Measurements from ENCODE around the gene PAK4.

- TF ChIP-seq SIN3A (IDR thresholded peaks at IDR 0.05; ENCODE audit: borderline replicate concordance, insufficient read depth, low read length): no peak
- TF ChIP-seq POLR2AphosphoS5 (IDR thresholded peaks at IDR 0.05; ENCODE audit: low read depth, low read length): no peak
- no peak for TF ChIP-seq TAF1 (IDR thresholded peaks at IDR 0.05; ENCODE audit: borderline replicate concordance, insufficient read depth, low read length)
- TF ChIP-seq REST (IDR thresholded peaks at IDR 0.05; ENCODE audit: insufficient read depth in 1 of 2, low read depth in 2 of 2, low read length in 2 of 2): no peak
- TF ChIP-seq FOXP2 (optimal IDR thresholded peaks at IDR 0.05; ENCODE audit: borderline replicate concordance, extremely low read depth, extremely low read length, insufficient read depth): no peak
Measured at GRCh38 chr19:39167461-39168257, 42.1 kb downstream of the PAK4 start.
